CD4-positive, alpha-beta T cell (primary cell): Measurements from ENCODE around the gene GATA3. TPM values are rescaled to one million over a fixed set of nuclear protein-coding genes. Genes with fewer than 3 reads are reported as not detected.

Source experiments
- ATAC-seq: fragments of 200-7000 bp; cut with Tn5 transposase; one replicate; pipeline ENCODE4 v1.10.0; 2022; ENCODE audit warnings: mild to moderate bottlenecking; ENCODE audit not compliant: poor library complexity
- CTCF ChIA-PET: fragments of 350-600 bp; sonication (Branson Sonifier 250); formaldehyde crosslinking; loops from one replicate; lab custom pipeline; 2021; ENCODE audit warnings: antibody characterized with exemption, inconsistent platforms; lab: Charles Lee
- POLR2A ChIA-PET: fragments of 350-600 bp; sonication (Branson Sonifier 250); formaldehyde crosslinking; loops from one replicate; lab custom pipeline; 2021; ENCODE audit warnings: antibody characterized with exemption, inconsistent platforms; lab: Charles Lee
- DNase-seq, 14 experiments: peaks; one replicate each; pipeline ENCODE4 v3.0.0-alpha.2; 2013 to 2020; ENCODE audit warnings: mixed read lengths in 2 of 14
- H3K27ac ChIP-seq, 2 donors: one replicate each; pipeline versions ENCODE4 v1.5.1 to v1.7.0; 2013; ENCODE audit warnings: low read length in 2 of 2, low read depth in 1 of 2, mild to moderate bottlenecking in 1 of 2
- H3K27me3 ChIP-seq, 2 experiments: 1 replicate in 1 of 2; 2 replicates in 1 of 2; pipeline versions ENCODE4 v1.6.1 to v1.7.0; 2013; ENCODE audit warnings: low read length in 2 of 2, control low read depth in 1 of 2, mild to moderate bottlenecking in 1 of 2, moderate library complexity in 1 of 2; ENCODE audit not compliant: insufficient read depth in 2 of 2, control insufficient read depth in 1 of 2
- H3K36me3 ChIP-seq: one replicate; pipeline ENCODE4 v1.6.1; 2013; ENCODE audit warnings: low read length, control low read depth; ENCODE audit not compliant: insufficient read depth
- H3K4me1 ChIP-seq: one replicate; pipeline ENCODE4 v1.6.1; 2013; ENCODE audit warnings: low read length, control low read depth; ENCODE audit not compliant: insufficient read depth
- H3K4me3 ChIP-seq: one replicate; pipeline ENCODE4 v1.5.1; 2013; ENCODE audit warnings: mild to moderate bottlenecking, low read length, moderate library complexity
- H3K9me3 ChIP-seq, 2 experiments: 1 replicate in 1 of 2; 2 replicates in 1 of 2; pipeline versions ENCODE4 v1.6.1 to v1.7.0; 2013; ENCODE audit warnings: low read length in 2 of 2, mild to moderate bottlenecking in 2 of 2, control low read depth in 1 of 2, moderate library complexity in 1 of 2; ENCODE audit not compliant: control insufficient read depth in 1 of 2, insufficient read depth in 1 of 2
- H3K27ac Mint-ChIP-seq: one replicate; pipeline ENCODE4 v1.8.0; 2020; ENCODE audit warnings: mixed read lengths
- H3K27me3 Mint-ChIP-seq: one replicate; pipeline ENCODE4 v1.8.0; 2021; ENCODE audit warnings: mixed read lengths
- H3K36me3 Mint-ChIP-seq: one replicate; pipeline ENCODE4 v1.8.0; 2021; ENCODE audit warnings: low read depth, mixed read lengths
- H3K4me1 Mint-ChIP-seq: one replicate; pipeline ENCODE4 v1.8.0; 2021; ENCODE audit warnings: low read depth, mixed read lengths
- H3K4me3 Mint-ChIP-seq: one replicate; pipeline ENCODE4 v1.8.0; 2020; ENCODE audit warnings: mild to moderate bottlenecking, mixed read lengths
- H3K9me3 Mint-ChIP-seq: one replicate; pipeline ENCODE4 v1.8.0; 2020; ENCODE audit warnings: mixed read lengths
- intact Hi-C, 2 experiments: fragments of 100-400 bp; cut with DNase I in 1 of 2; cut with micrococcal nuclease in 1 of 2; formaldehyde crosslinking; loops; one replicate each; pipeline versions ENCODE4 v1.15.1 to v1.9.0; 2023 to 2025; cut with DNase I, micrococcal nuclease
- total RNA-seq, 174 experiments: library from RNA in 2 of 174; stranded (reverse) in 2 of 174; gene quantifications; one replicate each; pipeline ENCODE4 v1.2.3 and lab custom pipeline; 2021 to 2026
- TF ChIP-seq, protein P1 (sequence below): fragments of 200-600 bp; IDR thresholded peaks from one replicate; pipeline ENCODE4 v1.8.0; 2022; ENCODE audit warnings: antibody characterized with exemption, mild to moderate bottlenecking

GATA3 gene
- total RNA-seq, 2 experiments from 2014 or later = 128 to 141 TPM

DNA sequence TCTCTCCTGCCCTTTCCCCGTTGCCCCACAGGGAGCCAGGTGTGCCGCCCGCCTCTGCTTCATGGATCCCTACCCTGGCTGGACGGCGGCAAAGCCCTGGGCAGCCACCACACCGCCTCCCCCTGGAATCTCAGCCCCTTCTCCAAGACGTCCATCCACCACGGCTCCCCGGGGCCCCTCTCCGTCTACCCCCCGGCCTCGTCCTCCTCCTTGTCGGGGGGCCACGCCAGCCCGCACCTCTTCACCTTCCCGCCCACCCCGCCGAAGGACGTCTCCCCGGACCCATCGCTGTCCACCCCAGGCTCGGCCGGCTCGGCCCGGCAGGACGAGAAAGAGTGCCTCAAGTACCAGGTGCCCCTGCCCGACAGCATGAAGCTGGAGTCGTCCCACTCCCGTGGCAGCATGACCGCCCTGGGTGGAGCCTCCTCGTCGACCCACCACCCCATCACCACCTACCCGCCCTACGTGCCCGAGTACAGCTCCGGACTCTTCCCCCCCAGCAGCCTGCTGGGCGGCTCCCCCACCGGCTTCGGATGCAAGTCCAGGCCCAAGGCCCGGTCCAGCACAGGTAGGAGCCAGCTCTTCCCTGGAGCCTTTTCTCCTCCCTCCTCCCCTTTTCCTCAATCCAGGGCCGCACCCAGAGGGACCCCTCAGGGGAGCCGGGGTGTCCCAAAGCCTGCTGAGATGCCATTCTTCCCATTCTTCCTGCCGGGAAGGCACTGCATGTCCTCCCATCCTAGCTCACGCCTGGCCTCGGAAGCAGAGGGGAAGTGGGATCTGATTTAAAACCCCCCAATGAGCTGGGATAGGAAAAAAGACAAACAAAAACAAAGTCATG, 4.0 kb downstream of the GATA3 start:
- no peaks in the 10 kb centered on the region for H3K27me3 ChIP-seq
- Mint-ChIP-seq H3K4me1 (peaks cover 78% of the 10 kb centered on the region), H3K27me3 (peaks cover 10% of the 10 kb centered on the region), H3K9me3 (no peaks in the 10 kb centered on the region), H3K4me3 (peak overlapping the region; percentile 94), H3K27ac (peak overlapping the region; percentile 97), H3K36me3 (peaks cover 86% of the 10 kb centered on the region)
- TF ChIP-seq, protein P1, sequence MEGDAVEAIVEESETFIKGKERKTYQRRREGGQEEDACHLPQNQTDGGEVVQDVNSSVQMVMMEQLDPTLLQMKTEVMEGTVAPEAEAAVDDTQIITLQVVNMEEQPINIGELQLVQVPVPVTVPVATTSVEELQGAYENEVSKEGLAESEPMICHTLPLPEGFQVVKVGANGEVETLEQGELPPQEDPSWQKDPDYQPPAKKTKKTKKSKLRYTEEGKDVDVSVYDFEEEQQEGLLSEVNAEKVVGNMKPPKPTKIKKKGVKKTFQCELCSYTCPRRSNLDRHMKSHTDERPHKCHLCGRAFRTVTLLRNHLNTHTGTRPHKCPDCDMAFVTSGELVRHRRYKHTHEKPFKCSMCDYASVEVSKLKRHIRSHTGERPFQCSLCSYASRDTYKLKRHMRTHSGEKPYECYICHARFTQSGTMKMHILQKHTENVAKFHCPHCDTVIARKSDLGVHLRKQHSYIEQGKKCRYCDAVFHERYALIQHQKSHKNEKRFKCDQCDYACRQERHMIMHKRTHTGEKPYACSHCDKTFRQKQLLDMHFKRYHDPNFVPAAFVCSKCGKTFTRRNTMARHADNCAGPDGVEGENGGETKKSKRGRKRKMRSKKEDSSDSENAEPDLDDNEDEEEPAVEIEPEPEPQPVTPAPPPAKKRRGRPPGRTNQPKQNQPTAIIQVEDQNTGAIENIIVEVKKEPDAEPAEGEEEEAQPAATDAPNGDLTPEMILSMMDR = no peak
- POLR2A ChIA-PET = interaction anchor here (0.6 to 4.4 kb wide), 11 partner anchors 7 to 1038 kb away, joined by 3 to 64 read pairs (median 14); no protein-coding TSS in a partner anchor
- intact Hi-C loops = loop anchor here (5.0 to 10.0 kb wide), 11 partner anchors 79 to 1146 kb away; partner anchors contain the start of genes SFMBT2 (in 1 of the 2) and TAF3 (in 1 of the 2)
- DNase-seq (peak in 2 of 14 experiments; percentile 24 to 42), ATAC-seq (no peak)
- peaks cover 37% of the 10 kb centered on the region for H3K36me3 ChIP-seq
- peaks cover 69% of the 10 kb centered on the region for H3K4me1 ChIP-seq
- H3K27ac ChIP-seq = peak overlapping the region; percentile 69 to 76
- H3K4me3 ChIP-seq = peak overlapping the region; percentile 96
- CTCF ChIA-PET = no interaction called here
- H3K9me3 ChIP-seq = no peaks in the 10 kb centered on the region

GRCh38 chr10:8059191-8059936, 4.9 kb downstream of the GATA3 start:
- H3K9me3 Mint-ChIP-seq = no peaks in the 10 kb centered on the region
- Histone ChIP-seq H3K4me3 (peak overlapping the region; percentile 96), H3K4me1 (peaks cover 70% of the 10 kb centered on the region), H3K27me3 (no peaks in the 10 kb centered on the region), H3K9me3 (no peaks in the 10 kb centered on the region), H3K36me3 (peaks cover 45% of the 10 kb centered on the region), H3K27ac (peak overlapping the region; percentile 69 to 76)
- intact Hi-C loops = loop anchor here (5.0 to 10.0 kb wide), 11 partner anchors 78 to 1145 kb away; partner anchors contain the start of genes SFMBT2 (in 1 of the 2) and TAF3 (in 1 of the 2)
- DNase-seq = peak in 5 of 14 experiments; percentile 18 to 62 (median 57)
- POLR2A ChIA-PET = interaction anchor here (0.9 to 4.4 kb wide), 27 partner anchors 8 to 1037 kb away, joined by 3 to 64 read pairs (median 7); partner anchors contain the start of genes ATP5F1C and KIN
- H3K27me3 Mint-ChIP-seq = peaks cover 4% of the 10 kb centered on the region
- H3K4me1 Mint-ChIP-seq = peaks cover 80% of the 10 kb centered on the region
- TF ChIP-seq, protein P1 = no peak
- CTCF ChIA-PET = interaction anchor here (1.1 kb wide), 1 partner anchor 9 kb away, joined by 5 read pairs; no protein-coding TSS in a partner anchor
- H3K27ac Mint-ChIP-seq = peak overlapping the region; percentile 97
- H3K4me3 Mint-ChIP-seq = peak overlapping the region; percentile 94
- no peak for ATAC-seq
- H3K36me3 Mint-ChIP-seq = peaks cover 88% of the 10 kb centered on the region
